K562 (cell line): ENCODE results near the gene RPP21. TPM values are rescaled to one million over a fixed set of nuclear protein-coding genes. Genes with fewer than 3 reads are reported as not detected.

Experiments used
- CAMTA2 ChIP-seq: fragments of 250-450 bp; sonication (Bioruptor Pico); conservative IDR thresholded peaks from 2 replicates; pipeline ENCODE4 v1.5.1; 2022
- CCAR2 ChIP-seq: fragments of 200-400 bp; formaldehyde crosslinking; IDR thresholded peaks from 2 replicates; pipeline ENCODE4 v1.6.1; 2017; ENCODE audit warnings: mild to moderate bottlenecking, low read depth, low read length
- KDM1A ChIP-seq, 2 experiments: fragments of 450-650 bp; IDR thresholded peaks; 2 replicates each; pipeline ENCODE4 v1.6.1; 2016; ENCODE audit warnings: mild to moderate bottlenecking in 2 of 2
- MTA2 ChIP-seq: fragments of 450-650 bp; IDR thresholded peaks from 2 replicates; pipeline ENCODE4 v1.6.1; 2016; ENCODE audit warnings: low read depth
- MTA3 ChIP-seq: fragments of 450-650 bp; formaldehyde crosslinking; IDR thresholded peaks from 2 replicates; pipeline ENCODE4 v1.6.1; 2017; ENCODE audit warnings: mild to moderate bottlenecking, borderline replicate concordance
- NEUROD1 ChIP-seq: fragments of 150-350 bp; IDR thresholded peaks from 2 replicates; pipeline ENCODE4 v1.6.1; 2014; ENCODE audit warnings: borderline replicate concordance, low read length, low read depth; ENCODE audit not compliant: partially characterized antibody
- POLR2AphosphoS2 ChIP-seq: IDR thresholded peaks from 2 replicates; pipeline ENCODE4 v1.6.1; 2012; ENCODE audit warnings: low read length, improper control_type of control experiment
- RBM15 ChIP-seq: fragments of 200-400 bp; formaldehyde crosslinking; IDR thresholded peaks from 2 replicates; pipeline ENCODE4 v1.6.1; 2018; ENCODE audit warnings: mild to moderate bottlenecking, low read length, moderate library complexity; ENCODE audit not compliant: insufficient read depth
- SIX5 ChIP-seq, 2 experiments: IDR thresholded peaks; 2 replicates each; pipeline ENCODE4 v1.6.1; 2011; ENCODE audit warnings: low read length in 2 of 2, borderline replicate concordance in 1 of 2, low read depth in 1 of 2, mild to moderate bottlenecking in 1 of 2, moderate library complexity in 1 of 2; ENCODE audit not compliant: insufficient read depth in 1 of 2
- SMARCC2 ChIP-seq: fragments of 450-650 bp; IDR thresholded peaks from 2 replicates; pipeline ENCODE4 v1.6.1; 2017; ENCODE audit warnings: antibody characterized with exemption, moderate library complexity, mild to moderate bottlenecking, low read depth
- TBP ChIP-seq: optimal IDR thresholded peaks from 2 replicates; pipeline ENCODE3; 2011; ENCODE audit warnings: low read depth, low read length, improper control_type of control experiment
- TRIM28 ChIP-seq: fragments of 450-650 bp; IDR thresholded peaks from 2 replicates; pipeline ENCODE4 v1.6.1; 2017
- XRCC4 ChIP-seq: IDR thresholded peaks from one replicate; pipeline ENCODE4 v1.6.1; 2011; ENCODE audit not compliant: insufficient read depth, insufficient read length; ENCODE audit errors: extremely low read depth
- ZNF324 ChIP-seq: fragments of 250-450 bp; sonication (Bioruptor Pico); IDR thresholded peaks from 2 replicates; pipeline ENCODE4 v1.4.0; 2020; ENCODE audit warnings: mild to moderate bottlenecking
- polyA plus RNA-seq, 8 experiments: library from polyadenylated mRNA; depleted of rRNA in 4 of 8; stranded (reverse) in 5 of 8; unstranded in 3 of 8; fragments of >200 nt; fragmentation: Nextera tagmentation in 2 of 8; fragmentation: Illumina TruSeq in 1 of 8; extraction: Ambion mirVana in 2 of 8; extraction: Trizol in 1 of 8; gene quantifications; 2 replicates each; pipeline versions ENCODE4 v1.2.1 to v1.2.3, GENCODE V29; 2011 to 2014; ENCODE audit warnings: inconsistent platforms in 1 of 8, missing spikeins in 1 of 8
- total RNA-seq, 7 experiments: library from RNA; depleted of rRNA in 6 of 7; stranded (reverse); fragments of >200 nt in 6 of 7; fragmentation: Illumina TruSeq in 2 of 7; extraction: Trizol in 2 of 7; gene quantifications; 2 replicates each; pipeline versions ENCODE4 v1.2.1 to v1.2.3, GENCODE V29; 2011 to 2021; ENCODE audit warnings: low replicate concordance in 1 of 7
- TF ChIP-seq, protein P1 (sequence below), 2 experiments: fragments of 450-650 bp in 1 of 2; sonication (generic) in 1 of 2; formaldehyde crosslinking in 1 of 2; IDR thresholded peaks; 2 replicates each; pipeline versions ENCODE4 v1.7.1 to v1.9.0; 2016 to 2022; ENCODE audit warnings: inconsistent platforms in 1 of 2, mild to moderate bottlenecking in 1 of 2, missing genetic modification reagents in 1 of 2

Gene RPP21
- total and polyA plus RNA-seq, 9 of the 15 experiments (the other 6 are each of a cell fraction or from before 2014, with no cell fraction given): 62.1 to 362 (median 166) TPM

DNA sequence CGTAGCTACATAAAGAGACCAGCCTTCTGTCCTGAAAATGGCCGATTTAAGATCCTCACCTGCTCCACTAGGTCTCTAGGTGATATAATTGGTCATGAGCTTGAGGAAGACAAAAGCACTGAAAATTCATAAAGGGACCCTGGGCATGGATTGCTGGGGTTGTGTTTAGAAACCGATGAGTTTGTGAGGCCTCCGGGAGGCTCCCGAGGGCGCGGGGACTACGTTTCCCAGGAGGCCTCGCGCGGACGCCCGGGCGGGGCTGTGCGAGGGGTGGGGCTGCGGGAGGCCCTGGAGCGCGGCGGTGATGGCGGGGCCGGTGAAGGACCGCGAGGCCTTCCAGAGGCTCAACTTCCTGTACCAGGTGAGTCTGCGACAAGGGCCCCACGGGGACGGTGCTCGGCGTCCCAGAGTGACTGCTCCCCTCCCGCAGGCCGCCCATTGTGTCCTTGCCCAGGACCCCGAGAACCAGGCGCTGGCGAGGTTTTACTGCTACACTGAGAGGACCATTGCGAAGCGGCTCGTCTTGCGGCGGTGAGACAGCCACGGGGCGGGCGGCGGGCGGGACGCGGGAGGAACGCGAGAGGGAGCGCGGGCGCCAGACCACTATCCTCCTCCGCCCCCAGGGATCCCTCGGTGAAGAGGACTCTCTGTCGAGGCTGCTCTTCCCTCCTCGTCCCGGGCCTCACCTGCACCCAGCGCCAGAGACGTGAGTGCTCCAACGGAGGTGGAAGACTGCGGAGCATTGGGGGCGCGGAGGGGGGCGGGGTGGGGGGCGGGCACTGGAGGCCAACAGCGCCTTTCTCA lies at the start of gene RPP21 (continued):
- TF ChIP-seq, protein P1, sequence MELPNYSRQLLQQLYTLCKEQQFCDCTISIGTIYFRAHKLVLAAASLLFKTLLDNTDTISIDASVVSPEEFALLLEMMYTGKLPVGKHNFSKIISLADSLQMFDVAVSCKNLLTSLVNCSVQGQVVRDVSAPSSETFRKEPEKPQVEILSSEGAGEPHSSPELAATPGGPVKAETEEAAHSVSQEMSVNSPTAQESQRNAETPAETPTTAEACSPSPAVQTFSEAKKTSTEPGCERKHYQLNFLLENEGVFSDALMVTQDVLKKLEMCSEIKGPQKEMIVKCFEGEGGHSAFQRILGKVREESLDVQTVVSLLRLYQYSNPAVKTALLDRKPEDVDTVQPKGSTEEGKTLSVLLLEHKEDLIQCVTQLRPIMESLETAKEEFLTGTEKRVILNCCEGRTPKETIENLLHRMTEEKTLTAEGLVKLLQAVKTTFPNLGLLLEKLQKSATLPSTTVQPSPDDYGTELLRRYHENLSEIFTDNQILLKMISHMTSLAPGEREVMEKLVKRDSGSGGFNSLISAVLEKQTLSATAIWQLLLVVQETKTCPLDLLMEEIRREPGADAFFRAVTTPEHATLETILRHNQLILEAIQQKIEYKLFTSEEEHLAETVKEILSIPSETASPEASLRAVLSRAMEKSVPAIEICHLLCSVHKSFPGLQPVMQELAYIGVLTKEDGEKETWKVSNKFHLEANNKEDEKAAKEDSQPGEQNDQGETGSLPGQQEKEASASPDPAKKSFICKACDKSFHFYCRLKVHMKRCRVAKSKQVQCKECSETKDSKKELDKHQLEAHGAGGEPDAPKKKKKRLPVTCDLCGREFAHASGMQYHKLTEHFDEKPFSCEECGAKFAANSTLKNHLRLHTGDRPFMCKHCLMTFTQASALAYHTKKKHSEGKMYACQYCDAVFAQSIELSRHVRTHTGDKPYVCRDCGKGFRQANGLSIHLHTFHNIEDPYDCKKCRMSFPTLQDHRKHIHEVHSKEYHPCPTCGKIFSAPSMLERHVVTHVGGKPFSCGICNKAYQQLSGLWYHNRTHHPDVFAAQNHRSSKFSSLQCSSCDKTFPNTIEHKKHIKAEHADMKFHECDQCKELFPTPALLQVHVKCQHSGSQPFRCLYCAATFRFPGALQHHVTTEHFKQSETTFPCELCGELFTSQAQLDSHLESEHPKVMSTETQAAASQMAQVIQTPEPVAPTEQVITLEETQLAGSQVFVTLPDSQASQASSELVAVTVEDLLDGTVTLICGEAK (IDR thresholded peaks at IDR 0.05): no peak; the same call in 1 of the 2 replicates
- TF ChIP-seq, protein P1 (CRISPR knock-in tag; IDR thresholded peaks at IDR 0.05): no peak
- TF ChIP-seq XRCC4 (no peak), SIX5 (IDR thresholded peaks at IDR 0.05; ENCODE audit: borderline replicate concordance in 1 of 2, insufficient read depth in 1 of 2, low read depth in 1 of 2, low read length in 2 of 2) (peak; percentile 76 to 78), MTA3 (peak; percentile 74; the same call in 1 of the 2 replicates), TBP (peak; percentile 83), ZNF324 (no peak), RBM15 (no peak), TRIM28 (0 out of 2 replicates have a peak, but pooled peaks have one; percentile 13), NEUROD1 (peak; percentile 46), CCAR2 (no peak), MTA2 (no peak), POLR2AphosphoS2 (peak; percentile 76; the same call in 1 of the 2 replicates), SMARCC2 (no peak), CAMTA2 (CRISPR knock-in tag) (peak; percentile 90; the same call in 1 of the 2 replicates), KDM1A (IDR thresholded peaks at IDR 0.05) (no peak)
